Fibroblast of skin of left quadriceps (primary cell): Measurements from ENCODE around the gene PYDC1.
"Not testable (repeated sequence)": the region's sequence is repeated elsewhere in the genome, so short reads cannot be mapped to it uniquely, and the experiment has no call there.

ENCODE experiments used
- DNase-seq, 2 experiments: peaks; one replicate each; pipeline ENCODE4 v3.0.0-alpha.2; 2013; ENCODE audit warnings: low read depth in 2 of 2

The PYDC1 gene

DNA sequence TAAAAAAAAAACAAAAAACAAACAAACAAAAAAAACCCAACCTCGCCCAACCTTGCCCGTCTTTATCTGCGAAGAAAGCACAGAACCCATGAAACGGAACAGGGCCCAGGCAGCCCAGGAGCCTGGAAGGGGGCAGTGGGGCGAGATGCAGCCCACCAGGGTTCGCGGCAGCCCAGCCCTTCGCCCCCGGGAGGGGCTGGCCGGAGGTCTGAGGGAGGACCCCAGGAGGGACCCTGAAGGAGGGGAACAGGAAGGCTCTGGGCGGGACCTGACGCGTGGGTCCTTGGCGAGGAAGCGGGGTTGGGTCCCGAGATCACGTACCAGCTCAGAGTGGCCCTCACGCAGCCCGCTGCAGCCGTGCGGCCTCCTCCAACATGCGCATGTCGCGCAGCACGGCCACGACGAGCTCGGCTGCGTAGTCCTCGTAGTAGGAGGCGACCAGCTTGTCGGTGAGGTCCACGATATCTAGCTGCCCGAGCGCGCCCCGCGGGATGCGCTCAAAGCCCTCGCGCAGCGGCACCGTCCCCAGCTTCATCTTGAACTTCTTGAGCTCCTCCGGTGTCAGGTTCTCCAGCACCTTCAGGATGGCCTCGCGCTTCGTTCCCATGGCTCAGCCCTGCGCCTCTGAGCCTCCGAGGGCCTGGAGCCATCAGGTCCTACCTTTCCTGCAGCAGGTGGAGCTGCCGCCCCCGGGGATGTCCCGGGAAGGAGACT lies at the start of gene PYDC1:
TSS of gene PYDC1 (minus strand) at position 714 of the 714 bp plus-strand sequence. CDS start at position 607, 107 bp downstream.
- DNase-seq = no peak

DNA sequence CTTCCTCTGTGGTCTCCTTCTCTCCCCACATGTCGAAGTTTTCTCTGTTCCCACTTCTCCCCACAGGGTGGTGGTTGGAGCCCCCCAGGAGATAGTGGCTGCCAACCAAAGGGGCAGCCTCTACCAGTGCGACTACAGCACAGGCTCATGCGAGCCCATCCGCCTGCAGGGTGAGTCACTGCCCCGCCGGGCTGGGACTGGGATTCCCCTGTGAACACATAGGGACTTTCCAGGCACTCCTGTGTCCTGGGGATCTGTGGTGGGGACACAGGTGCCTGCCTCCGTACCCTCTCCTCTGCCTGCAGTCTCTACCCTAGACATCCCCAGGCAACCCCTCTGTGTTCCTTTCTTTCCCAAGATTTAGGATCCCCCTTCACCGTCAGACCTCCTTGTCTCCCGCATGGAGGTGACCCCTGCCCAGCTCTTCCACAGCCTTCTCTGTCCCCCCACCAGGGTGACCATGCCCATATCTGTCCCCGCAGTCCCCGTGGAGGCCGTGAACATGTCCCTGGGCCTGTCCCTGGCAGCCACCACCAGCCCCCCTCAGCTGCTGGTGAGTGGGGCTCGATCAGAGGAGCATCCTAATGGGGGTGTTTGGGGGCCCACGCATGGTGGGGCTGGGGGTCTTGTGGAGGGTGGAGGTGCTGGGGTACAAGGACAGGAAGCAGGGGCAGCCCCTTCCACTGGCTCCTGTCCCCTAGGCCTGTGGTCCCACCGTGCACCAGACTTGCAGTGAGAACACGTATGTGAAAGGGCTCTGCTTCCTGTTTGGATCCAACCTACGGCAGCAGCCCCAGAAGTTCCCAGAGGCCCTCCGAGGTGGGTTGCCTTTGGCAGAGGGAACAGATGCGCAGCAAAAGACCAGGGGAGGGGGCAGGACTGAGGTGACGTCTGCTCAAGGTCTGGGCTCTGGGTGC lies 48.7 kb upstream of the PYDC1 start:
- DNase-seq = no peak

GRCh38 chr16:31262084-31262483 lies 45.1 kb upstream of the PYDC1 start:
- DNase-seq = no peak

GRCh38 chr16:31260136-31260931 lies 43.4 kb upstream of the PYDC1 start:
- DNase-seq = no peak

- no peak for DNase-seq
Observed at GRCh38 chr16:31258366-31258765, 41.4 kb upstream of the PYDC1 start.

DNA sequence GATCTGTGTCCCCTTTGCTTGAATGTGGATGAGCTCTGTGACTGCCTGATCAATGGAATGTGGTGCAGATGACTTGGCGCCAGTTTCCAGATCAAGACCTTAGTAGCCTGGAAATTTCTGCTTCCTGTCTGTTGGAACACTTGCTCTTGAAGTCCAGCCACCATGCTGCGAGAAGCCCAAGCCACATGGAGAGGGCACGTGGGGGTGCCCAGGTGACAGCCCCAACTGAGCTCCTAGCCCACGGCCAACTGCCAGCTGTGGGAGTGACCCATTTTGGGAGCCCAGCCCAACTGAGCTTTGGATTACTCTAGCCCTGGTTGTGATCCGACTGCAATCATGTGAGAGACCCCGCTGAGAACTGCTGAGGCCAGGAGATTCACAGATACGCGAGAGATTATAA lies 39.5 kb upstream of the PYDC1 start:
- no peak for DNase-seq

GRCh38 chr16:31253642-31254045 lies 36.7 kb upstream of the PYDC1 start:
- DNase-seq = no peak

DNA sequence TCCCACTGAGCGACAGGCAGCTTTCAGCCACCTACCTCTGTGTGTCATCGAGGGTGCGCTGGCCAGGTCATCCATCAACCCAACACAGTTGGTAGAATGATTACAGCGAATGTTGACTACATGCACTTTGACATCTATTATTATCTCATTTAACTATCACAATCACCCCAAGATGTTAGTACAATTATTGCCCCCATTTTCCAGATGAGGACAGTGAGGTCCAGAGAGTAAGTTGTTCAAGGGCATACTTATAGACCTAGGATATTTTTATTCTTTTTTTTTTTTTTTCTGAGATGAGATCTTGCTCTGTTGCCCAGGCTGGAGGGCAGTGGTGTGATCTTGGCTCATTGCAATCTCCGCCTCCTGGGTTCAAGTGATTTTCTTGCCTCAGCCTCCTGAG lies 34.5 kb upstream of the PYDC1 start:
- DNase-seq = no peak

DNA sequence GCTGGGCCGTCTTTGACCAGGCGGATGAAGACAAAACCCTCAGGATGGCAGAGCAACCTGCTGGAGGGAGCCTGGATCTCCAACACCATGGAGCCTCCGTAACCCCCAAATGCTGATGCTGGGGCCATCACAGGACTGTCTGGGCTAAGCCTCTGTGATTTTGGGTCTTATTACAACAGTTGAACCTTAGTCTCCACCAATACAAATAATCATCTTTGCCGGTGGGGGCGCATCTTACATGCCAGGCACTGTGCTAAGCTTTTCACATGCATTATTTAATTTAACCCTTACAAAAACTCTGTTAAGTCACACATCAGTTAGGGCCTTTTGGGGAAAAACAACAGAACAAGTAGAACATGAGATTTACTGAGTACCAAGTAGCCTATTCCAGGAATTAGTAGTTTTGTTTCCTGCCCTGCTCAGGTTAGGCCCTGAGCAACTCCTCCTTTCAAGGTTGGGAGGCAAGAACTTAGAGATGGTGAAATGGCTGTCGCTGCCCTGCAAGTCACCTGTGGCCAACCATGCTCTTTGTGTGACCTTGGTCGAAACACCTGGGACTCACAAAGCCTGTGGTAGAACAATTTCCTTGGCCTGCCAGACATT lies 33.9 kb upstream of the PYDC1 start:
- DNase-seq = no peak

GRCh38 chr16:31248344-31248743 lies 31.4 kb upstream of the PYDC1 start:
- no peak for DNase-seq

- DNase-seq = no peak
Observed at GRCh38 chr16:31246296-31246695, 29.4 kb upstream of the PYDC1 start.

DNA sequence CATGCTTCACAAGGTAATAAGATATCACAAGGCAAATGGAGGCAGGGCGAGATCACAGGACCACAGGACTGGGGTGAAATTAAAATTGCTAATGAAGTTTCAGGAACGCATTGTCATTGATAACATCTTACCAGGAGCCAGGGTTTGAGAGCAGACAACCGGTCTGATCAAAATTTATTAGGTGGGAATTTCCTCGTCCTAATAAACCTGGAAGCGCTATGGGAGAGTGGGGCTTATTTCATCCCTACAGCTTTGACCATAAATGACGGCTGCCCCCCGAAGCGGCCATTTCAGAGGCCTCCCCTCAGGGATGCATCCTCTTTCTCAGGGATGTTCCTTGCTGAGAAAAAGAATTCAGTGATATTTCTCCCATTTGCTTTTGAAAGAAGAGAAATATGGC lies 28.7 kb upstream of the PYDC1 start:
- DNase-seq = not testable (repeated sequence)

DNA sequence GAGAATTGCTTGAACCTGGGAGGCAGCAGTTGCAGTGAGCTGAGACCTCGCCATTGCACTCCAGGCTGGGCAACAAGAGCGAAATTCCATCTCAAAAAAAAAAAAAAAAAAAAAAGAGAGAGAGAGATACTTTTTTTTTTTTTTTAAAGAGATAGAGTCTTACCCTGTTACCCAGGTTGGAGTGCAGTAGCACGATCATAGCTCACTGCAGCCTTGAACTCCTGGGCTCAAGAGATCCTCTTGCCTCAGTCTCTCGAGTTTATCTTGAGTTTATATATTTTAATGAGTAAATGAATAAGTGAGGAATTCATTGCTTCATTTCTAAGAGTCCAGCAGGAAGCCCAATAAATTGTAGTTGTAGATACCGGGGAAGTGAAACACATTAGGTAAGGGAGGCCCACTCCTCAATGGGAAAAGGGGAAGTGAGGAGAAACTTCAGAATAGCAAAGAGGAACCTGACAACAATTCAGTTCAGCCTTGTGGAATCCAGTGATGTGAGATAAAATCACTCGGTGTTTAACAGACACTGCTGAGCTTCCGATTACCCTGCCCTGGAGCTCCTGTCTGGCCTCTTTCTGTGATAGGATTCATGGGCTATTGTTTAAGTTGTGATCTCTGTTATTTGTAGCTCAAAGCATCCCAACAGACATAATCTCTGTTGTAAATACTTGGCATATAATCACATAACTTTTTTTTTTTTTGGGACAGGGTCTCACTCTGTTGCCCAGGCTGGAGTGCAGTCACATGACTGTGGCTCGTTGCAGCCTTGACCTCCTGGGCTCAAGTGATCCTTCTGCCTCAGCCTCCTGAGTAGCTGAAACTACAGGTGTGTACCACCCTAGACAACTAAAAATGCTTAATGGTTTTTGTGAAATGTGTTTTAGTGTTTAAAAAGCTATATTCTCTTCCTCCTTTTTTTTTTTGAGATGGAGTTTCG lies 27.1 kb upstream of the PYDC1 start:
- no peak for DNase-seq

DNA sequence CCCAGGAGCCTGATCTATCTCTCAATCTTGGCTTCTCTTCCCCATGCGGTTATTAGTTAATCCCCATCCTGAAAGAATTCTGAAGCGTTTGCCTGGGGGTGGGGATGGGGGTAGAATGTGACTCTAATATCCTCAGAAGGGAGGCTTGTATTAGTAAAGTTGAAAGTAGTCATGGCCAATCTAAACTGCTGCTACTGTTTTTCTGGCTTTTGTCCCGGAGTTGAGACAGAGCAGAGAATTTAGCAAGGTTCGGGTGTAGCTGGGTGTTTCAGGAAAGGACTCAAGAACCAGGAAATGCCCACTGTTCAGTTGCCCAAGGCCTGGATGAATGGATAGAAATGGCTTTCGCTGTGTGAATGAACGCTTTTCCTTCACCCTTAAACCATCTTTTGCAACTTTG lies 25.3 kb upstream of the PYDC1 start:
- DNase-seq = no peak

GRCh38 chr16:31238041-31238440 lies 21.1 kb upstream of the PYDC1 start:
- no peak for DNase-seq

GRCh38 chr16:31229501-31229900 lies 12.6 kb upstream of the PYDC1 start:
- DNase-seq = no peak

- DNase-seq = no peak
Observed at GRCh38 chr16:31228206-31228605, 11.3 kb upstream of the PYDC1 start.

- DNase-seq = no peak
Observed at GRCh38 chr16:31225193-31225592, 8.3 kb upstream of the PYDC1 start.

- no peak for DNase-seq
Observed at GRCh38 chr16:31224092-31224955, 7.4 kb upstream of the PYDC1 start.

- DNase-seq = no peak
Observed at GRCh38 chr16:31223044-31223443, 6.1 kb upstream of the PYDC1 start.
